Osteoblast (primary cell): Measurements from ENCODE around the gene SCYGR7. TPM values are rescaled to one million over a fixed set of nuclear protein-coding genes. Genes with fewer than 3 reads are reported as not detected.

Experiments used
- DNase-seq: peaks from one replicate; pipeline ENCODE4 v3.0.0; 2011; ENCODE audit warnings: low spot score, mixed read lengths; ENCODE audit not compliant: insufficient read length; ENCODE audit errors: missing footprints
- H2AFZ ChIP-seq: 2 replicates; pipeline ENCODE4 v1.6.0; 2011; ENCODE audit warnings: mild to moderate bottlenecking, low read length
- H3K27ac ChIP-seq: 2 replicates; pipeline ENCODE4 v1.5.1; 2011; ENCODE audit warnings: mild to moderate bottlenecking, low read depth, low read length, moderate library complexity
- H3K27me3 ChIP-seq: 2 replicates; pipeline ENCODE4 v1.6.0; 2012; ENCODE audit warnings: mild to moderate bottlenecking, control low read depth, inconsistent platforms, low read length, moderate library complexity; ENCODE audit not compliant: insufficient read depth
- H3K36me3 ChIP-seq: 2 replicates; pipeline ENCODE4 v1.5.1; 2011; ENCODE audit warnings: mild to moderate bottlenecking, low read length, control low read depth, moderate library complexity; ENCODE audit not compliant: insufficient read depth
- H3K4me1 ChIP-seq: 2 replicates; pipeline ENCODE4 v1.5.1; 2011; ENCODE audit warnings: mild to moderate bottlenecking, low read length, control low read depth, moderate library complexity; ENCODE audit not compliant: insufficient read depth
- H3K4me2 ChIP-seq: 2 replicates; pipeline ENCODE4 v1.6.0; 2011; ENCODE audit warnings: mild to moderate bottlenecking, low read length; ENCODE audit not compliant: insufficient read depth
- H3K4me3 ChIP-seq: fragments of 200-600 bp; sonication (generic); 3 replicates; pipeline ENCODE4 v1.5.1; 2012; ENCODE audit warnings: mild to moderate bottlenecking, low read length, inconsistent platforms; ENCODE audit not compliant: insufficient read depth
- H3K79me2 ChIP-seq: 2 replicates; pipeline ENCODE4 v1.6.0; 2012; ENCODE audit warnings: mild to moderate bottlenecking, low read length, control low read depth, inconsistent platforms; ENCODE audit not compliant: insufficient read depth
- H3K9me3 ChIP-seq: 2 replicates; pipeline ENCODE4 v1.5.1; 2011; ENCODE audit warnings: low read depth, low read length, control low read depth
- H4K20me1 ChIP-seq: 2 replicates; pipeline ENCODE4 v1.6.0; 2012; ENCODE audit warnings: mild to moderate bottlenecking, low read length, control low read depth; ENCODE audit not compliant: insufficient read depth
- total RNA-seq: library from RNA; depleted of rRNA; stranded (reverse); fragments of >200 nt; gene quantifications from 2 replicates; pipeline ENCODE4 v1.2.3, GENCODE V29; 2012
- TF ChIP-seq, protein P1 (sequence below): IDR thresholded peaks from 2 replicates; pipeline ENCODE4 v1.5.1; 2011; ENCODE audit warnings: mild to moderate bottlenecking, low read depth, low read length, moderate library complexity; ENCODE audit errors: extremely low read depth

SCYGR7 gene
- total RNA-seq, 1 donor: not detected

DNA sequence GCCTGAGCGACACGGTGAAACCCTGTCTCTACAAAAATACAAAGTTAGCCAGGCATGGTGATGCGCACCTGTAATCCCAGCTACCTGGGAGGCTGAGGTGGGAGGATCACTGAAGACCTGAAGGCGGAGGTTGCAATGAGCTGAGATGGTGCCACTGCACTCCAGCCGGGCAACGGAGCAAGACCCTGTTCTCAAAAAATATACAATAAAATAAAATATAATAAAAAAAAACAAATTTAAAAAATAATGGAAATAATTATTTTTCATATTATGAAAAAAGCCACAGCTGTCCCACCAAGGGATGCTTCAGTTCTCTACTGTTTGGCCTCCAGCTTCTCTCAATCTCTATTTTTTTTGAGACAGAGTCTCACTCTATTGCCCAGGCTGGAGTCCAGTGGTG, 20.7 kb upstream of the SCYGR7 start:
- H3K36me3 ChIP-seq: no peaks in the 10 kb centered on the region
- TF ChIP-seq, protein P1, sequence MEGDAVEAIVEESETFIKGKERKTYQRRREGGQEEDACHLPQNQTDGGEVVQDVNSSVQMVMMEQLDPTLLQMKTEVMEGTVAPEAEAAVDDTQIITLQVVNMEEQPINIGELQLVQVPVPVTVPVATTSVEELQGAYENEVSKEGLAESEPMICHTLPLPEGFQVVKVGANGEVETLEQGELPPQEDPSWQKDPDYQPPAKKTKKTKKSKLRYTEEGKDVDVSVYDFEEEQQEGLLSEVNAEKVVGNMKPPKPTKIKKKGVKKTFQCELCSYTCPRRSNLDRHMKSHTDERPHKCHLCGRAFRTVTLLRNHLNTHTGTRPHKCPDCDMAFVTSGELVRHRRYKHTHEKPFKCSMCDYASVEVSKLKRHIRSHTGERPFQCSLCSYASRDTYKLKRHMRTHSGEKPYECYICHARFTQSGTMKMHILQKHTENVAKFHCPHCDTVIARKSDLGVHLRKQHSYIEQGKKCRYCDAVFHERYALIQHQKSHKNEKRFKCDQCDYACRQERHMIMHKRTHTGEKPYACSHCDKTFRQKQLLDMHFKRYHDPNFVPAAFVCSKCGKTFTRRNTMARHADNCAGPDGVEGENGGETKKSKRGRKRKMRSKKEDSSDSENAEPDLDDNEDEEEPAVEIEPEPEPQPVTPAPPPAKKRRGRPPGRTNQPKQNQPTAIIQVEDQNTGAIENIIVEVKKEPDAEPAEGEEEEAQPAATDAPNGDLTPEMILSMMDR: no peak
- H3K27me3 ChIP-seq: no peaks in the 10 kb centered on the region

DNA sequence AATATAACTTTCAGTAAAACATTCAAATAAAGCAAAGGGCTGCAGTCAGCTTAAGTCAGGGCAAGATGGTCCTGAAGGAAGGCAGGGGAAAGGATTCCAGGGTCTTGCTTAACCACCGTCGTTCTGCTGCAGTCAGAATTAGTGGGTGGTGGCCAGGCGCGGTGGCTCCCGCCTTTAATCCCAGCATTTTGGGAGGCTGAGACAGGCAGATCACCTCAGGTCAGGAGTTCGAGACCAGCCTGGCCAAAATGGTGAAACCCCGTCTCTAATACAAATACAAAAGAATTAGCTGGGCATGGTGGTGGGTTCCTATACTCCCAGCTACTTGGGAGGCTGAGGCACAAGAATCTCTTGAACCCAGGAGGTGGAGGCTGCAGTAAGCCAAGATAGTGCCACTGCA, 17.1 kb upstream of the SCYGR7 start:
- TF ChIP-seq, protein P1: no peak

More for the DNA sequence above, 20.7 kb upstream of the SCYGR7 start:
- Histone ChIP-seq H3K27ac (no peak overlapping the region), H3K79me2 (no peaks in the 10 kb centered on the region), H2AFZ (no peak overlapping the region), H3K4me3 (no peak overlapping the region), H3K4me2 (no peak overlapping the region), H3K9me3 (no peaks in the 10 kb centered on the region), H4K20me1 (no peaks in the 10 kb centered on the region), H3K4me1 (peaks cover 5% of the 10 kb centered on the region)
- no peak for DNase-seq

DNA sequence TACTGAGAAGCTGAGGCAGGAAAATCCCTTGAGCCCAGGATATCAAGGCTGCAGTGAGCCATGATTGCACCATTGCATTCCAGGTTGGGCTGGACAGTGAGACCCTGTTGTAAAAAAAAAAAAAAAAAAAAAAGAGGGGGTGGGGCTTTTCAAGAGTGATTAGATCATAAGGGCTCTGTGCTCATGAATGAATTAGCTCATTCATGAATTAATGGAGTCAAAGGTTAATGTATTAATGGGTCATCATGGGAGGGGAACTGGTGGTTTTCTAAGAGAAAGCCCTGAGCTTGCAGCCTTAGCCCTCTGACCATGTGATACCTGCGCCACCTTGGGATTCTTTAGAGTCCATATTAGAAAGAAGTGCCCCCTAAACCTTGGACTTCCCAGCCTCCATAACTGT, 14.8 kb upstream of the SCYGR7 start:
- Histone ChIP-seq H3K4me3 (no peak overlapping the region), H3K27me3 (peaks cover 11% of the 10 kb centered on the region), H3K36me3 (no peaks in the 10 kb centered on the region), H2AFZ (no peak overlapping the region), H3K4me2 (no peak overlapping the region), H3K27ac (no peak overlapping the region), H3K4me1 (peaks cover 3% of the 10 kb centered on the region), H4K20me1 (no peaks in the 10 kb centered on the region), H3K79me2 (no peaks in the 10 kb centered on the region), H3K9me3 (no peaks in the 10 kb centered on the region)
- no peak for DNase-seq
- TF ChIP-seq, protein P1: no peak

More for the DNA sequence above, 17.1 kb upstream of the SCYGR7 start:
- H2AFZ ChIP-seq: no peak overlapping the region
- no peak for DNase-seq
- no peaks in the 10 kb centered on the region for H3K9me3 ChIP-seq
- H3K36me3 ChIP-seq: no peaks in the 10 kb centered on the region
- no peak overlapping the region for H3K4me2 ChIP-seq
- H3K4me3 ChIP-seq: no peak overlapping the region
- no peaks in the 10 kb centered on the region for H3K27me3 ChIP-seq
- no peaks in the 10 kb centered on the region for H4K20me1 ChIP-seq
- H3K4me1 ChIP-seq: no peaks in the 10 kb centered on the region
- H3K27ac ChIP-seq: no peak overlapping the region
- H3K79me2 ChIP-seq: no peaks in the 10 kb centered on the region

DNA sequence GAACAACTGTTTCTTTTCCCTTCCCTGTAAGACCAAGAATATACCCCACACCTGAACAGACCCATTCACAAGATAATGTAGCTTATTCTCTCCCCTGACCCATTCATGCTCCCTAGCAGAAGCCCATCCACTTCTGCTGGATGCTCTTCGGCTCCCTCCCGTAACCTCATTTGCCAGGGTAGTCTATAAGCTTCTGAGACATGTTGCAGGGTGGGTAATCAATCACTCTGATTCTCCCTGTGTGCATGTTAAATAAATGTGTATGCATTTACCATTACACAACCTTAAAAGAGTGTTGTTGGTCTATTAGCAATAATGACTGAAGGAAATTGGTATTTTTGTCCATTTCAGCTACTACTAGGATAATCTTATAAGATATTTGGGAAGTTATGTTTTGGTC, 11.6 kb upstream of the SCYGR7 start:
- H3K27ac ChIP-seq: no peak overlapping the region

More for the DNA sequence above, 11.6 kb upstream of the SCYGR7 start:
- TF ChIP-seq, protein P1: no peak
- Histone ChIP-seq H3K79me2 (no peaks in the 10 kb centered on the region), H3K4me3 (no peak overlapping the region), H3K36me3 (no peaks in the 10 kb centered on the region), H4K20me1 (no peaks in the 10 kb centered on the region), H3K27me3 (peaks cover 11% of the 10 kb centered on the region), H3K9me3 (no peaks in the 10 kb centered on the region), H3K4me1 (peaks cover 4% of the 10 kb centered on the region), H2AFZ (no peak overlapping the region), H3K4me2 (no peak overlapping the region)
- no peak for DNase-seq
